Measurements from ENCODE around the gene TMF1. TPM values are rescaled to one million over a fixed set of nuclear protein-coding genes. Genes with fewer than 3 reads are reported as not detected.

Gene TMF1
- total and polyA plus RNA-seq, 2 experiments from 2014 or later: 27.0 to 41.4 TPM

DNA sequence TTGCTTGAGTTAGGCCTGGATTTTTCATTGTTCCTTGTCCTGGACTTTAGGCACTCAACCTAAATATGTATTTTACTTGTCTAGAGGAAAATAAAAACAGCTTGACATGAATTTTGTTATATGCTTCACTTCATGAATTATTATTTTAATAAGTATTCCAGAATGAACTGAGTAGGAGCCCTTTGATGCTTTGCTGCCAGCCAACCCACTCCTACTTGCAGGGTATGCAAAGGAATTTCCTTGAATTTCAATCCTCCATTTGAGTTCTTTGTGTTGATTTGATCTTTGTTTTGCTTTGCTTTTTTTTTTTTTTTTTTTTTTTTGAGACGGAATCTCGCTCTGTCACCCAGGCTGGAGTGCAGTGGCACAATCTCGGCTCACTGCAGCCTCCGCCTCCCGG, 44.2 kb upstream of the TMF1 start:
- Histone ChIP-seq H3K9ac (no peak overlapping the region), H3K27ac (no peak overlapping the region), H3K36me3 (ENCODE audit: low read depth) (no peaks in the 10 kb centered on the region), H3K9me3 (ENCODE audit: low read depth) (no peaks in the 10 kb centered on the region), H3F3A (ENCODE audit: insufficient read depth) (peaks cover 14% of the 10 kb centered on the region), H3K79me2 (ENCODE audit: insufficient read depth) (peaks cover 97% of the 10 kb centered on the region), H3K9me2 (ENCODE audit: insufficient read depth) (no peaks in the 10 kb centered on the region), H3K4me1 (ENCODE audit: insufficient read depth) (peaks cover 15% of the 10 kb centered on the region), H3K27me3 (replicated peaks; ENCODE audit: insufficient read depth) (no peaks in the 10 kb centered on the region), H3K4me3 (no peak overlapping the region), H4K20me1 (ENCODE audit: insufficient read depth) (peaks cover 6% of the 10 kb centered on the region; the same call in 1 of the 2 replicates), H2AFZ (no peak overlapping the region), H3K4me2 (ENCODE audit: unreplicated experiment) (no peak overlapping the region)
- TF ChIP-seq EZH2phosphoT487 (IDR thresholded peaks at IDR 0.05; ENCODE audit: insufficient read depth, low read depth): no peak
- in situ Hi-C loops (cut with MboI): no loop called here
- no peak for DNase-seq
- 94% methylated on average over 5 of the region's 5 CpGs; no CpG with 5 or more reads in 1 of the 2 experiments for WGBS, 2 experiments (ENCODE audit: low coverage in 1 of 2, low lambda C conversion rate in 2 of 2, missing lambda C conversion rate in 2 of 2)

DNA sequence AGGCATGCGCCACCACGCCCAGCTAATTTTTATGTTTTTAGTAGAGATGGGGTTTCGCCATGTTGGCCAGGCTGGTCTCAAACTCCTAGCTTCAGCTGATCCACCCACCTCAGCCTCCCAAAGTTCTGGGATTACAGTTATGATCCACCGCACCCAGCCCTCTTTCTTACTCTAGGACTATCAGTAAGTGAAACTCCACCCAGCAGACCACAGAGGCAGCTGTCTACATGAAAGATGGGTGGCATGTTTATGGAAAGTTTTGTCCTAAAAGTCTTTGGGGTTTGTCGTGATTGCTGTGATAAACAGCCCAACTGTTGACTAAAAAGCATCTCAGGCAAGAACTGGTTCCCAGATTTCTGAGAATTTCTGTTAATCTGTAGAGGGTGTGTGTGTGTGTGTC, 43.5 kb upstream of the TMF1 start:
- Histone ChIP-seq H2AFZ (no peak overlapping the region), H3K4me1 (ENCODE audit: insufficient read depth) (peaks cover 15% of the 10 kb centered on the region), H3K4me2 (ENCODE audit: unreplicated experiment) (no peak overlapping the region), H3K27ac (no peak overlapping the region), H3K9ac (no peak overlapping the region), H3K9me2 (ENCODE audit: insufficient read depth) (no peaks in the 10 kb centered on the region), H4K20me1 (ENCODE audit: insufficient read depth) (peaks cover 6% of the 10 kb centered on the region; the same call in 1 of the 2 replicates), H3K4me3 (no peak overlapping the region), H3F3A (ENCODE audit: insufficient read depth) (peaks cover 14% of the 10 kb centered on the region), H3K36me3 (ENCODE audit: low read depth) (no peaks in the 10 kb centered on the region), H3K79me2 (ENCODE audit: insufficient read depth) (peaks cover 97% of the 10 kb centered on the region), H3K9me3 (ENCODE audit: low read depth) (no peaks in the 10 kb centered on the region), H3K27me3 (replicated peaks; ENCODE audit: insufficient read depth) (no peaks in the 10 kb centered on the region)
- TF ChIP-seq EZH2 (IDR thresholded peaks at IDR 0.05; ENCODE audit: insufficient read depth, poor library complexity, severe bottlenecking): no peak
- TF ChIP-seq EZH2phosphoT487 (IDR thresholded peaks at IDR 0.05; ENCODE audit: insufficient read depth, low read depth): no peak
- 75% methylated on average over 5 of the region's 5 CpGs for WGBS, 2 experiments (ENCODE audit: low coverage in 1 of 2, low lambda C conversion rate in 2 of 2, missing lambda C conversion rate in 2 of 2)
- in situ Hi-C loops (cut with MboI): no loop called here
- no peak for DNase-seq

DNA sequence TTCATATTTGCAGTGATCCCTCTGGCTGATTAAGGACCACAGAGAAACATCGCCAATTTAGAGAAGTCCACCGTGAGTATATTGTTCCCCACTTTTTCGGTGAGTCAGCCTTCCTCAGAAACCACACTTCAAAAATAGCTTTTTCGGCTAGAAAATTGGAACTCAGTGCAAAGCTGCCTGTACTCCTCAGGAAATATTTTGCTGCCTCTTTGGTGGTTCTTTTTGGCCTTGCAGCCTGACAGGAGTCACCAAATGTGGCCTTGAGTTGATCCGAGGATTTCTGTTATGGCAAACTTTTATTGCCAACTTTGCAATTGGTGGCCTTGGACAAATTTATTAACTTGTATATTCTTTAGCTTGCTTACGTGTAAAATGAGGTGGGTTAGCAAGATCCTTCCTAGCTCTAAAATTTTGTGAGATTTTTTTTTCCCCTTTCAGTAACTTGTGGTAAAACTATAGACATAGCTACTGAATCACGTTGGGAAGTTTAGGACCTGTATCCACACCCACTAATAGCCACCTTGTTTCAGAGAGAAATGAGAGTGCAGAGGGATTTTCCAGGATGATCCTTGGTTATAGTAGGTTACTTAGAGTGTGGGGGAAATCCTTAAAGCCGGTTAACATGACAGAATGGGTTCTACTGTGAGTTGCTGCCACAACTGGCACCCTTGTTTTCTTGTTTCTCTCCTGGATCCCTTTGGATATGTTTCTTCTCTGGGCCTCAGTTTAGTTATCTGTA, 42.5 kb upstream of the TMF1 start:
- DNase-seq: peak; percentile 78
- H3K4me1 ChIP-seq (ENCODE audit: insufficient read depth): peaks cover 25% of the 10 kb centered on the region
- no peaks in the 10 kb centered on the region for H3K9me3 ChIP-seq (ENCODE audit: low read depth)

DNA sequence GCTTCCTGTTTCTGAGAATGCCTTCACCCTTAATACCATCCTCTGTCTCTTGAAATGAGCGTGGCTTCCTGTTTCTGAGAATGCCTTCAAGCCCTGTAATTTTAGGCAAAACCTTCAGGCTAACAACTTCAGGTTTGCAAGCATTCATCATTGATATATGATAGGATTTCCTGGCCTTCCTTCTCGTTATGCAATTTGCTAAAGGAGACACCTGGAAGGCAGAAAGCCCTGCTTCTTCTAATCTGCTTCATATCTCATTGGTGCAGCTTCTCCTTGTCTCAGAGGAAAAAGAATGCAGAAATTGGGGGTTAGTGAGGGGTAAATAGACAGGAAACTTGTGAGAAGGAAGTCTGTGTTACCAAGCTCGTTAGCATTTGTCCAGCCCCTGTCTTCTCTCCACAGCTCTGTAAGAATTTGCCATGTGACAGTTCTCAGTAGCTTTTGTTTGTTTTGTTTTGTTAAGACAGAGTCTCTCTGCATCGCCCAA, 39.9 kb upstream of the TMF1 start:
- Histone ChIP-seq H3K4me3 (no peak overlapping the region), H2AFZ (no peak overlapping the region), H3K36me3 (ENCODE audit: low read depth) (no peaks in the 10 kb centered on the region), H3K4me1 (ENCODE audit: insufficient read depth) (peaks cover 50% of the 10 kb centered on the region), H3K4me2 (ENCODE audit: unreplicated experiment) (no peak overlapping the region), H3K27me3 (replicated peaks; ENCODE audit: insufficient read depth) (no peaks in the 10 kb centered on the region), H3K9me3 (ENCODE audit: low read depth) (no peaks in the 10 kb centered on the region), H3F3A (ENCODE audit: insufficient read depth) (peaks cover 46% of the 10 kb centered on the region), H3K9ac (no peak overlapping the region), H3K79me2 (ENCODE audit: insufficient read depth) (peaks cover 95% of the 10 kb centered on the region), H4K20me1 (ENCODE audit: insufficient read depth) (peaks cover 10% of the 10 kb centered on the region; the same call in 1 of the 2 replicates), H3K9me2 (ENCODE audit: insufficient read depth) (no peaks in the 10 kb centered on the region), H3K27ac (no peak overlapping the region)
- TF ChIP-seq EZH2phosphoT487 (IDR thresholded peaks at IDR 0.05; ENCODE audit: insufficient read depth, low read depth): no peak
- no peak for TF ChIP-seq EZH2 (IDR thresholded peaks at IDR 0.05; ENCODE audit: insufficient read depth, poor library complexity, severe bottlenecking)
- DNase-seq: no peak
- in situ Hi-C loops (cut with MboI): no loop called here
- WGBS, 2 experiments (ENCODE audit: low coverage in 1 of 2, low lambda C conversion rate in 2 of 2, missing lambda C conversion rate in 2 of 2): 57 to 60% methylated on average over 4 of the region's 4 CpGs

More for the DNA sequence above, 42.5 kb upstream of the TMF1 start:
- Histone ChIP-seq H3K9ac (peak overlapping the region; percentile 12; the same call in 1 of the 2 replicates), H3K79me2 (ENCODE audit: insufficient read depth) (peaks cover 94% of the 10 kb centered on the region), H3K4me3 (no peak overlapping the region), H3K4me2 (ENCODE audit: unreplicated experiment) (peak overlapping the region; percentile 60), H3K27ac (peak overlapping the region; percentile 53), H3K9me2 (ENCODE audit: insufficient read depth) (no peaks in the 10 kb centered on the region), H3K27me3 (replicated peaks; ENCODE audit: insufficient read depth) (no peaks in the 10 kb centered on the region), H3F3A (ENCODE audit: insufficient read depth) (peaks cover 22% of the 10 kb centered on the region), H2AFZ (no peak overlapping the region), H3K36me3 (ENCODE audit: low read depth) (no peaks in the 10 kb centered on the region), H4K20me1 (ENCODE audit: insufficient read depth) (peaks cover 10% of the 10 kb centered on the region; the same call in 1 of the 2 replicates)
- in situ Hi-C loops (cut with MboI): no loop called here
- TF ChIP-seq EZH2phosphoT487 (IDR thresholded peaks at IDR 0.05; ENCODE audit: insufficient read depth, low read depth) (no peak), EZH2 (IDR thresholded peaks at IDR 0.05; ENCODE audit: insufficient read depth, poor library complexity, severe bottlenecking) (no peak)
- WGBS, 2 experiments (ENCODE audit: low coverage in 1 of 2, low lambda C conversion rate in 2 of 2, missing lambda C conversion rate in 2 of 2): 25% methylated on average over 8 of the region's 8 CpGs
